ENCODE data around the gene CORO2A. TPM values are rescaled to one million over a fixed set of nuclear protein-coding genes. Genes with fewer than 3 reads are reported as not detected.
"Not testable (repeated sequence)": the region's sequence is repeated elsewhere in the genome, so short reads cannot be mapped to it uniquely, and the experiment has no call there.

The CORO2A gene
- total RNA-seq, 1 experiment from 2014 or later, result 24.3 TPM

GRCh38 chr9:98078895-98079294, 113.5 kb downstream of the CORO2A start:
- Mint-ChIP-seq H3K4me1 (ENCODE audit: low read depth, unreplicated experiment) (peaks cover 16% of the 10 kb centered on the region), H3K27me3 (ENCODE audit: unreplicated experiment) (no peaks in the 10 kb centered on the region), H3K9me3 (ENCODE audit: low read depth, unreplicated experiment) (no peaks in the 10 kb centered on the region), H3K27ac (ENCODE audit: unreplicated experiment) (no peak overlapping the region), H3K4me3 (ENCODE audit: low read depth, unreplicated experiment) (no peak overlapping the region), H3K36me3 (ENCODE audit: insufficient read depth, unreplicated experiment) (peaks cover 29% of the 10 kb centered on the region)
- intact Hi-C loops (cut with micrococcal nuclease; ENCODE audit: unreplicated experiment), result loop anchor here (10.0 kb wide), 1 partner anchor 126 kb away; no protein-coding TSS in a partner anchor
- DNase-seq, result no peak
- TF ChIP-seq, protein P1, sequence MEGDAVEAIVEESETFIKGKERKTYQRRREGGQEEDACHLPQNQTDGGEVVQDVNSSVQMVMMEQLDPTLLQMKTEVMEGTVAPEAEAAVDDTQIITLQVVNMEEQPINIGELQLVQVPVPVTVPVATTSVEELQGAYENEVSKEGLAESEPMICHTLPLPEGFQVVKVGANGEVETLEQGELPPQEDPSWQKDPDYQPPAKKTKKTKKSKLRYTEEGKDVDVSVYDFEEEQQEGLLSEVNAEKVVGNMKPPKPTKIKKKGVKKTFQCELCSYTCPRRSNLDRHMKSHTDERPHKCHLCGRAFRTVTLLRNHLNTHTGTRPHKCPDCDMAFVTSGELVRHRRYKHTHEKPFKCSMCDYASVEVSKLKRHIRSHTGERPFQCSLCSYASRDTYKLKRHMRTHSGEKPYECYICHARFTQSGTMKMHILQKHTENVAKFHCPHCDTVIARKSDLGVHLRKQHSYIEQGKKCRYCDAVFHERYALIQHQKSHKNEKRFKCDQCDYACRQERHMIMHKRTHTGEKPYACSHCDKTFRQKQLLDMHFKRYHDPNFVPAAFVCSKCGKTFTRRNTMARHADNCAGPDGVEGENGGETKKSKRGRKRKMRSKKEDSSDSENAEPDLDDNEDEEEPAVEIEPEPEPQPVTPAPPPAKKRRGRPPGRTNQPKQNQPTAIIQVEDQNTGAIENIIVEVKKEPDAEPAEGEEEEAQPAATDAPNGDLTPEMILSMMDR (IDR thresholded peaks at IDR 0.05; ENCODE audit: unreplicated experiment), result no peak
- CTCF ChIA-PET, result no interaction called here
- BruUV-seq (replicated peaks), result no TSS peak

- H3K27me3 Mint-ChIP-seq (ENCODE audit: unreplicated experiment); H3K27ac Mint-ChIP-seq (ENCODE audit: unreplicated experiment); H3K4me3 Mint-ChIP-seq (ENCODE audit: low read depth, unreplicated experiment); CTCF ChIA-PET; DNase-seq; BruUV-seq (replicated peaks); H3K9me3 Mint-ChIP-seq (ENCODE audit: low read depth, unreplicated experiment): not testable (repeated sequence)
- peaks cover 20% of the 10 kb centered on the region for H3K4me1 Mint-ChIP-seq (ENCODE audit: low read depth, unreplicated experiment)
- intact Hi-C loops (cut with micrococcal nuclease; ENCODE audit: unreplicated experiment), result loop anchor here (10.0 kb wide), 1 partner anchor 128 kb away; no protein-coding TSS in a partner anchor
- H3K36me3 Mint-ChIP-seq (ENCODE audit: insufficient read depth, unreplicated experiment), result peaks cover 31% of the 10 kb centered on the region
Observed at GRCh38 chr9:98076514-98076890, 115.9 kb downstream of the CORO2A start.

DNA sequence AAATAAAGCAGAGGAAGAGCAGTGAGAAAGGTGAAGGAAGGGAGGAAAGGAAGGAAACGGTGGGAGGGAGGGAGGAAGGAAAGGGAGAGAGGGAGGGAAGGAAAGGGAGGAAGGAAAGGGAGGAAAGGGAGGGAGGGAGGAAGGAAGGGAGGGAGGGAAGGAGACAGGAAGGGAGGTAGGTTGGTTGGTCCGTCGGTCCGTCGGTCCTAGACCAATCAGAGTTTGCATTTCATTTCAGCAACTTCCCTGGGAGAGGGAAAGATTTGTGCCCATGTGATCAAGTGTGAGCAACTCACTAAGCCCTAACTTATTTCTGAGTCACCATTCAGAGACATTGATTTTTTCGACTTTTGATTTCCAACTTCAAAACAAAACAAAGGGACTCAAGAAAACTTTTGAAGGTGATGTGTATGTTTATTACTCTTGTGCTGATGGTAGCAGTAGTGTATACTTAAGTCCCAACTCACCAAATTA, 117.1 kb downstream of the CORO2A start:
- Mint-ChIP-seq H3K36me3 (ENCODE audit: insufficient read depth, unreplicated experiment) (peaks cover 26% of the 10 kb centered on the region), H3K27me3 (ENCODE audit: unreplicated experiment) (no peaks in the 10 kb centered on the region), H3K9me3 (ENCODE audit: low read depth, unreplicated experiment) (no peaks in the 10 kb centered on the region), H3K27ac (ENCODE audit: unreplicated experiment) (no peak overlapping the region), H3K4me1 (ENCODE audit: low read depth, unreplicated experiment) (peaks cover 24% of the 10 kb centered on the region), H3K4me3 (ENCODE audit: low read depth, unreplicated experiment) (no peak overlapping the region)
- CTCF ChIA-PET, result no interaction called here
- DNase-seq, result peak; percentile 34
- no TSS peak for BruUV-seq (replicated peaks)
- intact Hi-C loops (cut with micrococcal nuclease; ENCODE audit: unreplicated experiment), result loop anchor here (10.0 kb wide), 1 partner anchor 129 kb away; no protein-coding TSS in a partner anchor
- TF ChIP-seq, protein P1 (IDR thresholded peaks at IDR 0.05; ENCODE audit: unreplicated experiment), result no peak

GRCh38 chr9:98074115-98074990, 118.1 kb downstream of the CORO2A start:
- peaks cover 25% of the 10 kb centered on the region for H3K36me3 Mint-ChIP-seq (ENCODE audit: insufficient read depth, unreplicated experiment)
- H3K27ac Mint-ChIP-seq (ENCODE audit: unreplicated experiment), result peak overlapping the region; percentile 24
- no TSS peak for BruUV-seq (replicated peaks)
- no peaks in the 10 kb centered on the region for H3K27me3 Mint-ChIP-seq (ENCODE audit: unreplicated experiment)
- H3K4me3 Mint-ChIP-seq (ENCODE audit: low read depth, unreplicated experiment), result no peak overlapping the region
- CTCF ChIA-PET, result interaction anchor here (0.5 to 0.9 kb wide), 3 partner anchors 17 to 49 kb away, joined by 3 to 7 read pairs (median 7); no protein-coding TSS in a partner anchor
- intact Hi-C loops (cut with micrococcal nuclease; ENCODE audit: unreplicated experiment), result loop anchor here (1.0 to 10.0 kb wide), 3 partner anchors 68 to 189 kb away; no protein-coding TSS in a partner anchor
- peaks cover 24% of the 10 kb centered on the region for H3K4me1 Mint-ChIP-seq (ENCODE audit: low read depth, unreplicated experiment)
- DNase-seq, result peak; percentile 74
- H3K9me3 Mint-ChIP-seq (ENCODE audit: low read depth, unreplicated experiment), result no peaks in the 10 kb centered on the region
- TF ChIP-seq, protein P1 (IDR thresholded peaks at IDR 0.05; ENCODE audit: unreplicated experiment), result peak; percentile 82

Data from Calu3 (cell line).